Measurements from ENCODE around the gene ANKRD63.

The ANKRD63 gene

DNA sequence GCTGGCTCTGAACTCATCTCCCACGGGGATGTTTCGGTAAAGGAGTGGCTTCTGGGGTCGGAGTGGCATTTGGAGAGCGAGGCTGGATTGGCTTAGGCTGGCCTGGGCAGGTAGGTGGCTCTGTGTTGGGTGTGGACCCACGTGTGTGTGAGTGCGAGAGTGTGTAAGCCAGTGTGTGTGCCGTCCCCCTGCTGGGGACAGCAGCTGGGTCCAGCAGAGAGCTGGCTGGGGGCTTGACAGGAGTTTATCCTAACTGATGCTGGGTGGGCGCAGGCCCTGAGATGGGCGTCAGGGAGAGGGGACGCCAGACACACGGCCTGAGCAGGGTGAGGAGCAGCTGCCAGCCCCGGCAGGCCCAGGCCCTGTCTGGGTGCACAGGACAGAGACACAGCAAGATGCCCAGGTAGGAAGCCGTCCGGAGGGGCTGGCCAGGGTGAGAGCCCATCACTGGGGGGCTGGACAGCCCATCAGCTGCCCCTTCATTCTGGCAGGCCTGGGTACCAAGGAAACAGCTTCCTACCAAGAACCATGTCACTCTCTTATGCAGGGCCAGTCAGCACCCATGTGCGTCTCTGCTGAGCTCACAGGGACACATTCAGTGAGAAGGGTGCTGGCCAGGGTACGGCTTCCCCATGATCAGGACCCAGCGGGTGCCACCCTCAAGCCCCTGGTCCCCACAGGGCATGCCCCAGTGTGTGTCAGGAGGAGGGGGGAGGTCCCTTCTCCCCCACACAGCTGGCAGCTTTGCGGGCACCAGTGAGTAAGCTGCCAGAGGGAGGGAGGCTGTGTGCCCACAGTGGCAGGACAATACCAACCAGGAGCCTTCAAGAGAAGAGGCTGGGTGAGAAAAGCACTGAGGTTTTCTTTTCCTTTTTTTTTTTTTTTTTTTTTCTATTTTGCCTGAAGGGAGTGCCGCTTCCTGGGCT is 42.9 kb downstream of the ANKRD63 start:
- TF ChIP-seq, protein P1, sequence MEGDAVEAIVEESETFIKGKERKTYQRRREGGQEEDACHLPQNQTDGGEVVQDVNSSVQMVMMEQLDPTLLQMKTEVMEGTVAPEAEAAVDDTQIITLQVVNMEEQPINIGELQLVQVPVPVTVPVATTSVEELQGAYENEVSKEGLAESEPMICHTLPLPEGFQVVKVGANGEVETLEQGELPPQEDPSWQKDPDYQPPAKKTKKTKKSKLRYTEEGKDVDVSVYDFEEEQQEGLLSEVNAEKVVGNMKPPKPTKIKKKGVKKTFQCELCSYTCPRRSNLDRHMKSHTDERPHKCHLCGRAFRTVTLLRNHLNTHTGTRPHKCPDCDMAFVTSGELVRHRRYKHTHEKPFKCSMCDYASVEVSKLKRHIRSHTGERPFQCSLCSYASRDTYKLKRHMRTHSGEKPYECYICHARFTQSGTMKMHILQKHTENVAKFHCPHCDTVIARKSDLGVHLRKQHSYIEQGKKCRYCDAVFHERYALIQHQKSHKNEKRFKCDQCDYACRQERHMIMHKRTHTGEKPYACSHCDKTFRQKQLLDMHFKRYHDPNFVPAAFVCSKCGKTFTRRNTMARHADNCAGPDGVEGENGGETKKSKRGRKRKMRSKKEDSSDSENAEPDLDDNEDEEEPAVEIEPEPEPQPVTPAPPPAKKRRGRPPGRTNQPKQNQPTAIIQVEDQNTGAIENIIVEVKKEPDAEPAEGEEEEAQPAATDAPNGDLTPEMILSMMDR (IDR thresholded peaks at IDR 0.05): no peak

DNA sequence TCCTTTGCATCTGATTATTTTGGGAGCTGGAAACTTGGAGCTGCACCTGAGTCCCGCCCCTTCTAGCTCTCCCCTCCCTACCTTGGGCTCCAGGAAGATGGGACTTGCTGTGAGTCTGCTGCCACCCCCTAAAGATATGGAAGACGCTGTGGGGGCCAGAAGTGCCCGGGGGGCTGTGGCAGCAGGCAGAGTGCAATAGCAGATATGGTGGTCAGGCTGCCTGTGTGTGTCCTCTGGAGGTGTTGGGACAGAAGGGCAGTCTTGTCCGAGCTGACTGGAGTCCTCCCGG is 43.5 kb downstream of the ANKRD63 start:
- TF ChIP-seq, protein P1 (IDR thresholded peaks at IDR 0.05): no peak

DNA sequence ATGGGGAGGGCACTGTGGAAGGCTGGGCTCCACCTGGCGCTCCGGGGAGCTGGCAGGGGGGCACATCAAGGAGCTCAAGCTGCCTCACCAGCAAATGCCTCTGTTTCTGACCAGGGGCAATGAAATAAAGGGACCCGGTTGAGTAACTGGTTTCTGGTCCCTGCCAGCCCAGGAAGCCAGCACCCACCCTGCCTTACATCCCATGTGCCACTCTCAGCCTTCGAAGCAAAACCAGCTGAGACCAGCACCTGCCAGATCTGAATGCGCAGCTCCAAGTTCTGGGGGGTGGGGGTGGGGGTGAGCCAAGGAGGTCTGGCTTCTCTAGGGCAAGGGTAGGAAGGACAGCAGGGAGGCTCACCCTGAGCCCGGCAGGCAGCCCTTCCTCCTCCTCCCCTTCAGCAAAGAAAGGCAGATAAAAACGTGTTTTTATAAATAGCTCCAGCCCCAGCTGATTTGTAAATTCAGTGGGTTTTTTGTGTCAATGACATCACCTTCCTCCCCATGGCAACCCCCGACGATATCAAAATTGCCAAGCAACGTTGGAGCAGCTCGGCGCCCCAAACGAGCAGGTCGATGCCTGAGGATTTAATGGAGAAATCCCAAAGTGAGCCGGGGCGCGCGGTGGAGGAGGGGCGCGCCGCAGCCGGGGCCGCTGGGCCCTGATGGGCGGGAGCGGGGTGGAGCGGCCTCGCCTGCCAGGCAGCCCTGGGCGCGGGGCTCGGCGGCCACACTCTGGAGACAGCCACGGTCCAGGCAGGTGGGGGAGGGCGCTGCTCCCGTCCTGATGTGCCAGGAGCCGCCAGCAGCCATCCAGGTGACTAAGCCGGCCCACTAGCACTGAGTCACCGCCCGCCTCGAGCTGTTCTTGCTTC is 44.1 kb downstream of the ANKRD63 start, which contains the start of gene PAK6:
TSS of gene PAK6 (plus strand) at position 532 of the 872 bp plus-strand sequence. CDS start 25,723 bp downstream, outside the sequence.
- TF ChIP-seq, protein P1 (IDR thresholded peaks at IDR 0.05): no peak

DNA sequence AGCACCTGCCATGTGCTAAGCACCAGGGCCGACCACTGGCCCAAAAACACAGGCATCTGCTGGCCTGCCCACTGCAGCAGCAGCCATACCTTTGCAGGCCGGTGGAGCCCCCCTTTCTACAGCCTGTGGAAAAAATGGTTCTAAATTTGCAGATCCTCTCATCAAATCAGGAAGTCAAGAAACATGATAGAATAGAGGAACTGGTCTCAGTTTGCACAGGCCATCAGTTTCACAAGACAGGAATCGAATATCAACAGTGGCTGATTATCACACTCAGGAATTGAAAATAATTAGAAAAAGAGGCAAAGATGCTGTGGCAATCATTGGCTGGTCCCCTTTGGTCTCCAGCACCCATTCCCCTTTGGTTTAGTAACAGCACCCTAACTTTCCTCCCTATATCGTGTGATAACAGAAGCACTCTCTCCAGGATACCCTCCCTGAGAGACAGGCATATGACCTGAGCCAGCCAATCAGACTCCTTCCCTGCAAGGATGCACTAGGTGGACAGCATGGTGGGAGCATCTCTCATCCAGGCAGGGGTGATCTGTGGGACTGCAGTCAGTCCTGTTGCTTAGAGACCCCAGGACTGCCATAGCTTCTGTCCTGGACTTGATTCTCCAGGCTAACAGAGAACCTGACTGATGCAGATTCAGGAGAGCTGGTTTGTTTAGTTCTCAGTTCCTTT is 47.5 kb downstream of the ANKRD63 start:
- TF ChIP-seq, protein P1 (IDR thresholded peaks at IDR 0.05): no peak

DNA sequence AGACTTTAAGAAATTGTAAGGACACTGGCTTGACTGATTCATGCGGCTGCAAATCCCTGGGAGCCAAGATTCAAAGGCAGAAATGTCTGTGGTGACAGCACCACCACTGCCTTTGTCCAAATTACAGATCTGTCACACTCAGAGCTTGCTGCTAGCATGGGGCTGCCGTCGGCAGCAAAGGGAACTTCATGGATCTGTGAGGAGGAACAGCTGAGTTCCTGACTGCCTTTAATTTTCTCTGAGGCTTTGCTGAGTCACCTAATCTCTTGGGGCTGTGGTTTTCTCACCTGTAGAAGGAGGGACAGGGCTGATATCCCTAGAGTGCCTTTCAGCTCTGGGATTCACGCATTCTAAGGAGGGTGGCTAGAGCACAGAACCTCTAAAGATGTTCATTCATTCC is 48.1 kb downstream of the ANKRD63 start:
- TF ChIP-seq, protein P1 (IDR thresholded peaks at IDR 0.05): no peak

DNA sequence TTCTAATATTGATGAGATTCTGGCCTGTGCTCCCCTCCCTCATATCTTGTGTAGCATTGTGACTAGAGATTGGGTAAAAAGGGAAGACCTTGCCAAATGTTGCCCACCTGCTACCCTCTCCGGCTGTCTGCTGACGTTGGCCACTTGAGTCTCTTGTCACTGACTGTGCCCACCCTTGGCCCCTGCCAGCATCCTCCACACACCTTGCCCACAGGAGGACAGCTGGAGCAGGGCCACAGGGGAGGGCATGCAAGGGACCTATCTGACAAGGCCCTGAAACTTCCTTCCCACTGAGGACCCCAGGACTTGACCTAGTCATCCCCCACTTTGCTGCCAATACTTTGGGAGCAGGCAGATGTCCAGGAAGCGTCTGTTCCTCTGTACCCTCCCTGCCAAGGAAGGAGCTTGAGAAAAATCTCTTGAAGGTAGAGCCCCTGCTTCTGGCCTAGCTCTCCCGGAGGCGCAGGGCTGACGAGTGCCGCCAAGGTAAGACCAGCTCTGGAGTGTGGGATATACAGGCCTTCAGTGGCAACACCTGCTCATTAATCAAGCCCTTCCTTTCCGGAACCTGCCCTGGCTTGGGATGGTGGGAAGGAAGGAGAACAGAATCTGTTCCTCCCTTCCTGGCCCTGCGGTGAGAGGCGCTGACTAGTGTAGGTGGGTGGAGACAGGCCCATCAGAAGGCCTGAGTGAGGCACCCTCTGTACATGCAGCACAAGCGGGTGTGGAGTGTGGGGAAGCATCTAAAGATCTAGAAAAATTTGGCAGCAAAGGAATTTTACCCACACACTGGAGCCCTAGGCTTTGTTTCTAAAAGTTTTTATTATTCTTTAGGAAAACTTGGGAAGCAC is 48.9 kb downstream of the ANKRD63 start:
- TF ChIP-seq, protein P1 (IDR thresholded peaks at IDR 0.05): no peak
